Measurements from ENCODE around the gene ELMO2.

ELMO2 gene, protein sequence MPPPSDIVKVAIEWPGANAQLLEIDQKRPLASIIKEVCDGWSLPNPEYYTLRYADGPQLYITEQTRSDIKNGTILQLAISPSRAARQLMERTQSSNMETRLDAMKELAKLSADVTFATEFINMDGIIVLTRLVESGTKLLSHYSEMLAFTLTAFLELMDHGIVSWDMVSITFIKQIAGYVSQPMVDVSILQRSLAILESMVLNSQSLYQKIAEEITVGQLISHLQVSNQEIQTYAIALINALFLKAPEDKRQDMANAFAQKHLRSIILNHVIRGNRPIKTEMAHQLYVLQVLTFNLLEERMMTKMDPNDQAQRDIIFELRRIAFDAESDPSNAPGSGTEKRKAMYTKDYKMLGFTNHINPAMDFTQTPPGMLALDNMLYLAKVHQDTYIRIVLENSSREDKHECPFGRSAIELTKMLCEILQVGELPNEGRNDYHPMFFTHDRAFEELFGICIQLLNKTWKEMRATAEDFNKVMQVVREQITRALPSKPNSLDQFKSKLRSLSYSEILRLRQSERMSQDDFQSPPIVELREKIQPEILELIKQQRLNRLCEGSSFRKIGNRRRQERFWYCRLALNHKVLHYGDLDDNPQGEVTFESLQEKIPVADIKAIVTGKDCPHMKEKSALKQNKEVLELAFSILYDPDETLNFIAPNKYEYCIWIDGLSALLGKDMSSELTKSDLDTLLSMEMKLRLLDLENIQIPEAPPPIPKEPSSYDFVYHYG

GRCh38 chr20:46406200-46406985 is at the start of gene ELMO2:
Gene ELMO2 (minus strand): TSS chr20:46406615. CDS start chr20:46394482, 12,133 bp downstream.
- peak; percentile 95 to 96 for DNase-seq (ENCODE audit: low read depth in 2 of 2)

- no peak for DNase-seq (ENCODE audit: low read depth in 2 of 2)
Observed at GRCh38 chr20:46455729-46456128, 49.3 kb upstream of the ELMO2 start.

DNA sequence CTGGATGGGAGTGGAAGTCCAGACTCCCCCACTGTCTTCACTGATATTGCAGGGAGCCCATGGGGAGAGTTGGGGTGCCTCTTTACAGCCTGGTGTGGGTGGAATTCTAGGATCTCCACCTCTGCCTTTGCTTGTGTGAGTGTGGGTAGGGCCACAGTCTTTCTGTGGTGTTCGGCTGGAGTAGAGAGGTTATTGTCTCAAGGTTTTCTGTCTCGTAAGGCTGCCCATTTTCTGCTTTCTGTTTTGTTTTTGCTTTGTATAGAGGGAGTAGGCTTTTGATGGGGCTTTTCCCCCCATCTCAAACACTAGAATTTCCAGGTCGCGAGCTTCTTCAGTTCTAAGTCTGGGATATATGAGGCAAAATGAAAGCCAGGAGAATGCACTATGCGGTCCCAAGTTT is 40.4 kb upstream of the ELMO2 start:
- DNase-seq (ENCODE audit: low read depth in 2 of 2), result no peak

DNA sequence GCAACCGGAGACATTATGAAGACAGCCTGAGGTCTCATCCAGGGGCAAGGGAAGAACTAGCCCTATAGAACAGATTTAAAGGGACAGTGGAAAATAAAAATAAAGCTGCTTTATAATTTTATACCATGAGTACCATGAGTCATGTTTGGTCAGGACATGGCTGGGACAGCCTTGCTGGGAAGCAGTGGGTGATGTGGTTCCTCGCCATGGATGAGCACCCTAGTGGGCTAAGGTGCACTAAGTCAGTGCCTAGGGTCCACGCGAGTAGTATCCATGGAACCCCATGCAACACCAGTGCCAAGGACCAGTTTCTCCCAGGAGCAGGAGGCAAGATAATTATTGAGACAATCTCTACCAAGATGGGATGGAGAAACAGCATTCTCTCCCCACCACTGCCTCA is 33.4 kb upstream of the ELMO2 start:
- DNase-seq (ENCODE audit: low read depth in 2 of 2), result no peak

DNA sequence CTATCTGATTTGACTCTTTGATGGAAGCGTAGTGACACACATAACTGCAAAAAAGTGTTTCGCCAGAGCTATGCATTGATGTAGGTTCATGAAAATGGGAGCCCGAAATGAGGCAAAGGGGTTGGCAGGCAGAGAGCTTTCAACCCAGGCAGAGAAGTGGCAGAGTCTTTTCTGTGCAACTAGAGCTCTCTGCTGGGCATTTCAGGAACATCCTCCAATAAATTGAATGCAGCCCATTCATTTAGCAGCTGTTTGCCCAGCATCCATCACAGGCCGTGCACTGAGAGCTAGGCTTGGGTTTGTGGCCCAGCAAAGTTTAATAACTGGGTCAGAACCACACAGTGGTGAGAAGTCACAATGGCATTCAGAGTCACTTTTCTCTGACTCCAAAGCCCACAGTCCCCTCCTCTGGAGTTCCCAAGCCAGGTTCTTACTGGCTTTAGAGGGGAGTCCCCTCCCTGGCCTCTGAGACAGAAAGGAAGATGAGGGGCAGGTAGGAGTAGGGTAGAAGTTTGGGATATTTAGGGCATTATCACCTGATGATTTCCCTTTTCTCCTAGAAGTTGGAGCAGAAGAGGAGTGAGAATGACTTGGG is 31.8 kb upstream of the ELMO2 start:
- no peak for DNase-seq (ENCODE audit: low read depth in 2 of 2)

DNA sequence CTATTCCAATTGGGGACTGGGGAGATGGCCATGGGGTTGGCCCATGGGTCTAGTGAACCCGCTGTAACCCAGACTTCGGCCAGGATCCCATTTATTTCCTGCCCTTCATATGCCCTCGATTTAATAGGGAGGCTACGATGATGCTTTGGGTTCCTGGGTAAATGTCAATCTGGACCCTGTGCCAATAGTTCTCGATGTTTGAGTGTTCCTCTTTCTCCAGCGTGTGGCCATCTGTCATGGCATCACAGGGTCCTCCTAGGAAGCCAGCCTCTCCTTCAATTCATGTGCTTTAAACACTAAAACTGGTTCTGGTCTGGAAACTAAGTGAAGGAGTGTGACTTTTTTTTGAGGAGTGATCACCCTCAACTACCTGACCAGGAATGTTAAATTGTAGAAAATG is 28.7 kb upstream of the ELMO2 start:
- DNase-seq (ENCODE audit: low read depth in 2 of 2), result no peak

- DNase-seq (ENCODE audit: low read depth in 2 of 2), result no peak
Observed at GRCh38 chr20:46434597-46434996, 28.2 kb upstream of the ELMO2 start.

- no peak for DNase-seq (ENCODE audit: low read depth in 2 of 2)
Observed at GRCh38 chr20:46433051-46433450, 26.6 kb upstream of the ELMO2 start.

DNA sequence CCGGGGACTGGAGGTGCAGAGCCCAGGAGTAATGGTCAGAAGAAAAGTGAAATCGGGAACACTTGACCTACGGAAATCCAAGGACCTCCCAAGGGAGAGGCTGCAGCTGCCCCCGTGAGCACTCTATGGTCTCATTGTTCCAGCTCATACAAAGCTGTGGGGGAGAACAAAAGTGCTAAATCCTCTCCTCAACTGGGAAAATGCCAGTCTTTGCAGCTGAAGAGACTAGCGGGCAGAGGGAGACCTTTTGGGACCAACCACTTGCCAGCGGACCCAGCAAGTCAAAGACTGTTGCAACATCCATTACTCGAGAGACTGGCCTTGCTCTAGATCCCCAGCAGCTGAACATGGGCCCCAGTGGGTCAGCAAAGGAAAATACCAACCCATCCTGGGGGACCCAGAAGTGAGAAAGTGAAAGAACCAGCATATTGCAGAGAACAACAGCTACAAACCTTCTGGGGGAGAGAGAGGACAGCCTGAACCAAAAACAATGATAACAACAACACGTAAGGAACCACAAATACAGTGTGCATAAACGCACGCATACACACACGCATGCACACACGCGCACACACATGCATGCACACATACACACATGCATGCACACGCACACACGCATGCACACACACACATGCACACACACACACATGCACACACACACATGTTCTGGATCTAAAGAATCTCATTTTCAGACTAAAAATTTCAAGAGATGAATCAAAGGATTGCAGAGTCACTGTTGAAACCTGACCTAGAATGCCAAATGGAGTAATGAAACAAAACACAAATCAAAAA is 24.7 kb upstream of the ELMO2 start:
- DNase-seq (ENCODE audit: low read depth in 2 of 2), result no peak

- DNase-seq (ENCODE audit: low read depth in 2 of 2), result no peak
Observed at GRCh38 chr20:46427384-46427783, 21.0 kb upstream of the ELMO2 start.

- DNase-seq (ENCODE audit: low read depth in 2 of 2), result no peak
Observed at GRCh38 chr20:46423882-46424482, 17.6 kb upstream of the ELMO2 start.

- no peak for DNase-seq (ENCODE audit: low read depth in 2 of 2)
Observed at GRCh38 chr20:46423342-46423741, 16.9 kb upstream of the ELMO2 start.

- DNase-seq (ENCODE audit: low read depth in 2 of 2), result no peak
Observed at GRCh38 chr20:46420878-46421277, 14.5 kb upstream of the ELMO2 start.

GRCh38 chr20:46419882-46420281 is 13.5 kb upstream of the ELMO2 start:
- DNase-seq (ENCODE audit: low read depth in 2 of 2), result no peak

DNA sequence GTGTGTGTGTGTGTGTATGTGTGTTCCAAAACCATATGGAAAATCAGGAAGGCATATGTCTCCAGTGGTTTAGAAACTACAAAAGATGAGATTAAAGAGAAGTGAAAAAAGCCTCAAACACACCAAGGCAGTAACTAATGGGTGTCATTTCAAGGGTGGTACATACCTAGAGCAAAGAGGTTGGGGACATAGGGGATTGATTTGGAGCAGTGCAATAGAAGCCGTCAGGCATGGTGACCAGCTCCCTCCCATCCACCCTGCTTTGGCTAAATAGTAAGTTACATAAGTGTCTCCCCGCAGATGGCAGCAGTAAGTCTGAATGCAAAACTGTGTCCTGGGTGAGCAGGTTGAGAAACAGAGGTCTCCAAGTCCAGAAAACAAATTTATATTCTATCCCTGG is 10.4 kb upstream of the ELMO2 start:
- no peak for DNase-seq (ENCODE audit: low read depth in 2 of 2)

- no peak for DNase-seq (ENCODE audit: low read depth in 2 of 2)
Observed at GRCh38 chr20:46416421-46416820, 10.0 kb upstream of the ELMO2 start.

GRCh38 chr20:46415773-46416172 is 9.4 kb upstream of the ELMO2 start:
- DNase-seq (ENCODE audit: low read depth in 2 of 2), result no peak

- DNase-seq (ENCODE audit: low read depth in 2 of 2), result no peak
Observed at GRCh38 chr20:46414608-46415007, 8.2 kb upstream of the ELMO2 start.

DNA sequence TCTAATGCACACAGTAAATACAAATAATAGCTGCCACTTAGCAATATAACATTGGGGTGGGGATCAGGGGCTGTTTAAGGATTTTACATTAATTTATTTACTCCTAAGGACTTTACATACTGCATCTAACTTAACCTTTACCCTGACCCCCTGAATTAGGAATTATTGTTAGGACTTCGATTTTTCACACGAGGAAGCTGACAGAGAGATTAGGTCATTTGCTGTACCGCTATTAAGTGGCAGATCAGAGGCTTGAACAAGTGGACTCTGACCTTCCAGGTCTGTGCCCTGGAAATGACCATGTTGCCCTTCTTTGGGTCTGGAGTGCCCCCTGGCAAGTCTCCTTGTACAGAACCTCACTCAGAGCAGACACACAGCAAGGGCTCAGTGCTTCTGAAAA is 5.2 kb upstream of the ELMO2 start:
- DNase-seq (ENCODE audit: low read depth in 2 of 2), result no peak

- no peak for DNase-seq (ENCODE audit: low read depth in 2 of 2)
Observed at GRCh38 chr20:46408281-46408731, 1.9 kb upstream of the ELMO2 start.

GRCh38 chr20:46407671-46407996 is 1.2 kb upstream of the ELMO2 start:
- no peak for DNase-seq (ENCODE audit: low read depth in 2 of 2)

Measured in activated CD4-positive, alpha-beta T cell treated with anti-CD3 and anti-CD28 coated beads for 24 hours (primary cell).